Neuron (in vitro differentiated cells): Measurements from ENCODE around the gene PDCD6IP.
"Not testable (repeated sequence)": the region's sequence is repeated elsewhere in the genome, so short reads cannot be mapped to it uniquely, and the experiment has no call there.

Source experiments
- H2AFZ ChIP-seq: one replicate; pipeline ENCODE4 v1.6.1; 2013; ENCODE audit warnings: low read depth, mild to moderate bottlenecking, inconsistent platforms, low read length, moderate library complexity
- H3K27me3 ChIP-seq: one replicate; pipeline ENCODE4 v1.6.1; 2013; ENCODE audit warnings: low read length; ENCODE audit not compliant: insufficient read depth
- H3K36me3 ChIP-seq: one replicate; pipeline ENCODE4 v1.6.1; 2013; ENCODE audit warnings: low read length; ENCODE audit not compliant: insufficient read depth
- H3K4me1 ChIP-seq: one replicate; pipeline ENCODE4 v1.6.1; 2013; ENCODE audit warnings: low read length; ENCODE audit not compliant: insufficient read depth
- H3K4me3 ChIP-seq: 2 replicates; pipeline ENCODE4 v1.5.1; 2013; ENCODE audit warnings: mild to moderate bottlenecking, low read length, moderate library complexity
- H3K9me3 ChIP-seq: one replicate; pipeline ENCODE4 v1.6.1; 2013; ENCODE audit warnings: low read length

Gene PDCD6IP, protein sequence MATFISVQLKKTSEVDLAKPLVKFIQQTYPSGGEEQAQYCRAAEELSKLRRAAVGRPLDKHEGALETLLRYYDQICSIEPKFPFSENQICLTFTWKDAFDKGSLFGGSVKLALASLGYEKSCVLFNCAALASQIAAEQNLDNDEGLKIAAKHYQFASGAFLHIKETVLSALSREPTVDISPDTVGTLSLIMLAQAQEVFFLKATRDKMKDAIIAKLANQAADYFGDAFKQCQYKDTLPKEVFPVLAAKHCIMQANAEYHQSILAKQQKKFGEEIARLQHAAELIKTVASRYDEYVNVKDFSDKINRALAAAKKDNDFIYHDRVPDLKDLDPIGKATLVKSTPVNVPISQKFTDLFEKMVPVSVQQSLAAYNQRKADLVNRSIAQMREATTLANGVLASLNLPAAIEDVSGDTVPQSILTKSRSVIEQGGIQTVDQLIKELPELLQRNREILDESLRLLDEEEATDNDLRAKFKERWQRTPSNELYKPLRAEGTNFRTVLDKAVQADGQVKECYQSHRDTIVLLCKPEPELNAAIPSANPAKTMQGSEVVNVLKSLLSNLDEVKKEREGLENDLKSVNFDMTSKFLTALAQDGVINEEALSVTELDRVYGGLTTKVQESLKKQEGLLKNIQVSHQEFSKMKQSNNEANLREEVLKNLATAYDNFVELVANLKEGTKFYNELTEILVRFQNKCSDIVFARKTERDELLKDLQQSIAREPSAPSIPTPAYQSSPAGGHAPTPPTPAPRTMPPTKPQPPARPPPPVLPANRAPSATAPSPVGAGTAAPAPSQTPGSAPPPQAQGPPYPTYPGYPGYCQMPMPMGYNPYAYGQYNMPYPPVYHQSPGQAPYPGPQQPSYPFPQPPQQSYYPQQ

DNA sequence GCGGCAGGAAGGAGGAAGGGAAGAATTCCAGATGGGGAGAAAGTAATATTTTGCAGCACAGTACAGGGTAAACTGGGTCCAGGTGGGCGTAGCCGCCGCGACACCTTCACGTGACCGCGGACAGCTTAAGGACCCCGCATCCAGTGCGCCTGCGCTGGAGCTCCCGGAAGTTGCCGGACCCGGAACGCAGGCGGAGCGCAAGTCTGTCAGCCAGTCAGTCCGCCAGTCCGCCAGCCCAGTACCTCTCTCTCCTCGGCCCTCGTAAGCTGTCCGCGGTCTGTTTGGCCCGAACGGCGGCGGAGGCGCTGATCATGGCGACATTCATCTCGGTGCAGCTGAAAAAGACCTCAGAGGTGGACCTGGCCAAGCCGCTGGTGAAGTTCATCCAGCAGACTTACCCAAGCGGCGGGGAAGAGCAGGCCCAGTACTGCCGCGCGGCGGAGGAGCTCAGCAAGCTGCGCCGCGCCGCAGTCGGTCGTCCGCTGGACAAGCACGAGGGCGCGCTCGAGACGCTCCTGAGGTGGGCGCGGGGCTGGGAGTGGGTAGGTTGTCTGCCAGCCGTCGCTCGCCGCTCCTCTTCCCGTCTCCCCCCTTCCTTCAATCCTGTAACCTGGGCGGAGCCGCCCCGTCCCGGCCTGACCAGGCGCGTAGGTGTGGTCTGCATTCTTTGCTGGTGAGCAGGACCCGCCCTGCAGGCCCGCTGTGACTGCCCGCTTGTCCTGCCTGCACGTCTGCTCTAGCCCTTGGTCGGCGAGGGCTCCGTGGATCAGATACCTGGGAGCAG, at the start of gene PDCD6IP:
PDCD6IP (plus strand) TSS at position 213 of the 784 bp plus-strand sequence; CDS start at position 312, 99 bp downstream.
- Histone ChIP-seq H3K4me3 (peak within 1 kb of the TSS; percentile 78), H3K27me3 (no peaks in the 10 kb centered on the region), H3K4me1 (peaks cover 6% of the 10 kb centered on the region), H3K36me3 (peaks cover 4% of the 10 kb centered on the region), H3K9me3 (peaks cover 6% of the 10 kb centered on the region), H2AFZ (peak within 1 kb of the TSS; percentile 88)

DNA sequence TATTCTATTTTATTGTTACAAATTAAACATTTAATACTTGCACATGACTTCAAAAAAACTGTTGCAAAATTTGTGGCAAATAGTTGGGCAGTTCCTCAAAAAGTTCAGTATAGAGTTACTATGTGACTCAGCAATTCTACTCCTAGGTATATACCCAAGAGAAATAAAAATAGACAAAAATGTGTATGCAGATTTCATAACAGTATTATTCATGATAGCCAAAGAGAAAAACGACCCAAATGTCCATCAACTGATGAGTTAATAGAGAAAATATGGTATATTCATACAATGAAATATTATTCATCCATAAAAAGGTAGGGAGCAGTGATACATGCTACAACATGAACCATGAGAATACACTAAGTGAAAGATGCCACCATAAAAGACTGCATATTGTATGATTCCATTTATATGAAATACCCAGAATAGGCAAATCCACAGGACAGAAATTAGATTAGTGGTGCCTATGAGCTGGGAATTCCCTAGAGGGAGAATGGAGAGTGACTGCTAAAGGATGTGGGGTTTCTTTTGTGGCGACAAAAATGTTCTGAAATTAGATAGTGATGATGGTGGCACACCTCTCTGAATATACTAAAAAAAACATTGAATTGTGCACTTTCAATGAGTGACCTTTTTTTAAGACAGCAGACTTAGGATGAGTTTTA, 48.8 kb upstream of the PDCD6IP start:
- Histone ChIP-seq H3K27me3 (no peaks in the 10 kb centered on the region), H3K9me3 (peaks cover 2% of the 10 kb centered on the region), H3K4me3 (no peak overlapping the region), H3K4me1 (no peaks in the 10 kb centered on the region), H2AFZ (no peak overlapping the region), H3K36me3 (no peaks in the 10 kb centered on the region)

GRCh38 chr3:33750211-33750548, 48.2 kb upstream of the PDCD6IP start:
- Histone ChIP-seq H3K9me3 (peaks cover 2% of the 10 kb centered on the region), H3K36me3 (no peaks in the 10 kb centered on the region), H3K27me3 (no peaks in the 10 kb centered on the region), H3K4me1 (no peaks in the 10 kb centered on the region), H2AFZ (no peak overlapping the region), H3K4me3 (no peak overlapping the region)

- no peaks in the 10 kb centered on the region for H3K4me1 ChIP-seq
- no peaks in the 10 kb centered on the region for H3K36me3 ChIP-seq
- no peak overlapping the region for H3K4me3 ChIP-seq
- no peaks in the 10 kb centered on the region for H3K27me3 ChIP-seq
- no peak overlapping the region for H2AFZ ChIP-seq
- H3K9me3 ChIP-seq: peaks cover 2% of the 10 kb centered on the region
These were observed 47.1 kb upstream of the PDCD6IP start for GRCh38 chr3:33751336-33751735.

GRCh38 chr3:33754391-33754790, 44.0 kb upstream of the PDCD6IP start:
- H2AFZ ChIP-seq, H3K4me3 ChIP-seq, H3K36me3 ChIP-seq, H3K9me3 ChIP-seq, H3K4me1 ChIP-seq, H3K27me3 ChIP-seq: not testable (repeated sequence)

DNA sequence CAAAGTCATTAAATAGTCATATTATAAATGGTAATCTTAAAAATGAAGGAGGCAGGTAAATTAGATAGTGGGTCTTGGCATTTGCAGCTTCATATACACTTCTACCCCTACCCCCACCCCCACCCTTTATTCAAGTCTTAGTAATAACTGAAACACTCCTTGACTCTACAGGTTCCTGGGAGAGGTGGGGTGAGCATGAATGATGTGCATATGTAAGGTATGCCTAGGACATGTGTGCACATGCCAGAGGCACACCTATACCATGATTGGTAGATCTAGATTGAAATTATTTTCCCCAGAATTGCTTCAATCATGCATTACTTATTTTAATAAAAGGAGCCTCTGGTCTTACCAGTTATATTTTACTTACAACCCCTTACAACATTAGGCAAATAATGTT, 40.1 kb upstream of the PDCD6IP start:
- H2AFZ ChIP-seq: no peak overlapping the region
- no peak overlapping the region for H3K4me3 ChIP-seq
- H3K27me3 ChIP-seq: no peaks in the 10 kb centered on the region
- H3K9me3 ChIP-seq: peaks cover 2% of the 10 kb centered on the region
- no peaks in the 10 kb centered on the region for H3K36me3 ChIP-seq
- no peaks in the 10 kb centered on the region for H3K4me1 ChIP-seq

GRCh38 chr3:33758864-33759263, 39.6 kb upstream of the PDCD6IP start:
- Histone ChIP-seq H3K4me3 (no peak overlapping the region), H3K36me3 (no peaks in the 10 kb centered on the region), H3K4me1 (no peaks in the 10 kb centered on the region), H2AFZ (no peak overlapping the region), H3K9me3 (peaks cover under 1% of the 10 kb centered on the region), H3K27me3 (no peaks in the 10 kb centered on the region)

DNA sequence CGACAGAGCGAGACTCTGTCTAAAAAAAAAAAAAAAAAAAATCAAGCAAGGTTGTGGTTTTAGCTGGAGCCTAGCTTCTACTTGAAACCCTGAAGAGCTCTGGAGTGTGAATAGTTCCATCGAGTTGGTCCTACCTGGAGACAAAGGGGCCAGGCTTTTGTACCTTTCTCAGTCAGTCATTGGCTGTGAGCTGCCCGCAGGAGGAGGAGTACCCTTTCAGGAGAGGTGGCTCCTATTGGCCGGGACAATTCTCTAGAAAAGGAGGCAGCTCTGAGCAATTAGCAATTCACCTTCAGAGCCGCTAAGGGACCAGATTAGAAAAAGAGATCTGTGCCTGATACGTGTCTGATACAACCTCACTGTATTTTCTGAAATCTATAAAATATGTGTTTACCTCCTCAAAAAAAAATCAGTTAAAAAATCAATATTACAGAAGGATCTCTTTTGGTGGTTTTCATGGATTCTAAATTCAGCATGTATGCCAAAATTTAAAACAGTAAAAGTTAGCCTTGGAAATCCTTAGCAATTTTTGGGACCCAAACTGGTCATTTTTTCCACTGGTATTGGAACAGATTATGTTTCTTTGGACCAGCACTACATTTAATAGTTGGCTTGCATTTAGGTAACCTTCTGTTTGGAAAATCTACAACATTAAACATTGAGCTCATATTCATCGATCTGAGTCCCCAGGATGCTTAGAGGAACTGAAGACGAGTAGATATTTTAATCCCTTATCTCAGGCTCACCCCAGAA, 29.7 kb upstream of the PDCD6IP start:
- H3K36me3 ChIP-seq: no peaks in the 10 kb centered on the region
- H2AFZ ChIP-seq: no peak overlapping the region
- no peaks in the 10 kb centered on the region for H3K4me1 ChIP-seq
- H3K9me3 ChIP-seq: no peaks in the 10 kb centered on the region
- no peak overlapping the region for H3K4me3 ChIP-seq
- H3K27me3 ChIP-seq: no peaks in the 10 kb centered on the region

DNA sequence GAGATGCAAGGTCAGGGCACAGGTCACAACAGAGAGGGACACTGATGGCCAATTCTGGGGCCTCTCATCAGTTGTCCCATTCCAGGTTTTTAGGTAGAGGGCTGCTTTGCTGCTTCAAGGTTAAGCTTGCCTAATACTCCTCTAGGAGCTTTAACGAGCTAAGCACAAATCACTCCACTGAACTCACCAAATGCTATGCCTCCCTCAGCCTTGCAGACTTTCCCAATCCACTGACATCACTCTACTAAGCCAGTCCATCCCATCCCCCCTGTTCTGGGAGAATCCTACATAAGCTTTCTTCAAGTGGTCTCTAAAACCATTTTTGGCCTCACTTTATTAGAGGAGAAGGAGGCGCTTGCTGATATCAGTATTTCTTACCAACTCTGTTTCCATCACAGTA, 24.8 kb upstream of the PDCD6IP start:
- Histone ChIP-seq H3K27me3 (no peaks in the 10 kb centered on the region), H3K9me3 (no peaks in the 10 kb centered on the region), H3K4me1 (no peaks in the 10 kb centered on the region)

GRCh38 chr3:33775363-33775762, 23.1 kb upstream of the PDCD6IP start:
- H3K27me3 ChIP-seq: no peaks in the 10 kb centered on the region
- no peak overlapping the region for H2AFZ ChIP-seq
- no peaks in the 10 kb centered on the region for H3K36me3 ChIP-seq
- H3K9me3 ChIP-seq: no peaks in the 10 kb centered on the region
- H3K4me1 ChIP-seq: no peaks in the 10 kb centered on the region
- no peak overlapping the region for H3K4me3 ChIP-seq

More for the DNA sequence above, 24.8 kb upstream of the PDCD6IP start:
- no peaks in the 10 kb centered on the region for H3K36me3 ChIP-seq
- no peak overlapping the region for H3K4me3 ChIP-seq
- H2AFZ ChIP-seq: no peak overlapping the region

DNA sequence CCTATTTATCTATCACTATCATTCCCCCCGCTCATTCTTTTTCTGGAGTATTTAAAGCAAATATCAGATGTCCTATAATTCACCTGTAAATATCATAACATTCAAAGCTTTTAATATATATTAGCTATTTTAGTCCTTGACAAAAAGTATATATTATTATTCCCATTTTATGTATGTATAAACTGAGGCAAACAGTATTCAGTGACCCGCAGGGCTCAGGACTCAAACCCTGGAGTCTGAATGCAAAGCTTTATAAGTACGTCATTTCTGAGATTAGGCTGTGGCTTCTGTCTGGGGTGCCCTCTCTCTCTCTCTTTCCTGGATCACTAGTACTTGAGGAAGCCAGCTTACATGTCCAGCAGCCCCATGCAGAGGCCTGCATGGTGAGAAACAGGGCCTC, 20.4 kb upstream of the PDCD6IP start:
- Histone ChIP-seq H3K4me1 (no peaks in the 10 kb centered on the region), H2AFZ (no peak overlapping the region), H3K36me3 (no peaks in the 10 kb centered on the region), H3K9me3 (no peaks in the 10 kb centered on the region), H3K27me3 (no peaks in the 10 kb centered on the region), H3K4me3 (no peak overlapping the region)

GRCh38 chr3:33779751-33780150, 18.7 kb upstream of the PDCD6IP start:
- Histone ChIP-seq H3K27me3 (no peaks in the 10 kb centered on the region), H3K4me1 (no peaks in the 10 kb centered on the region), H3K4me3 (no peak overlapping the region), H2AFZ (no peak overlapping the region), H3K36me3 (no peaks in the 10 kb centered on the region), H3K9me3 (no peaks in the 10 kb centered on the region)
